Stimulated activated CD4-positive, alpha-beta T cell treated with anti-CD3 and anti-CD28 coated beads, Interleukin-2, amount 100 ng/mL, for 24 hours (primary cell): ENCODE results near the gene MEIS3.

Experiments
- DNase-seq, 2 donors: peaks; one replicate each; pipeline ENCODE4 v3.0.0-alpha.2; 2020

The MEIS3 gene

DNA sequence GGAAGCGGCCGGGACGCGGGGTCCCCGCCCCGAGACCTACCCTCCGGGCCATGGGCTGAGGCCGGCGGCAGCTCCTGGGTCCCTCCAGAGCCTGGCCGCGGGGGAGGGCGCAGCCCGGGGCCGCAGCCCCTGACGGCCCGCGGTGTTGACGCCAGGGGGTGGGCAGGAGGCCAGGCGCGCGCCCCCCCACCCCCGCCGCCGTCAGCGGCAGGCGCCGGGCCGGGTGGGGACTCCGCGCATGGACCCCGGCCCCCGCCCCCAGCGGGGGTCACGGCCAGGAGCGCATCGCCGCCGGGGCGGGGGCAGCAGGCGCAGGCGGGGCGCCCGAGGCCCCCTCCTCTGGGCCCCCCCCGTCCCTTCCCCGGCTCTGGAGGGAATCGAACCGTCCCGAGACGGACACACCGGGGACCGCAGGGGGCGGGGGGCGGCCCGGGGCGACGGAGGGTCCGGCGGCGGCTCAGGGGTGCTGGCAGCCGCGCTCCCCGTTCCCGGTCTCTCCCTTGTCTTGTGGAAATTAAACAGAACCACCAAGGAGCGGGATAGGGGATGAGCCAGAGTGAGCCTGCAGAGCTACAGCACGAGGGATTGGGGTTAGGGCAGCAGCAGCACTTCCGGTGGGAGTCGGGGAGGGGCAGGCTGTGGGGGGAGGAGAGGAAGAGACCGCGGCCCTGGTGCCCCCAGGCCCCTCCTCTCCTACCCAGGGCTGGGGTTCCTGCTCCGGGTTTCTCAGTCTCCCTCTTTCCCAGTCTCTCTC is at the start of gene MEIS3:
TSS of gene MEIS3 (minus strand) at position 498 of the 754 bp plus-strand sequence. CDS start at position 52, 446 bp downstream.
- DNase-seq = no peak

DNA sequence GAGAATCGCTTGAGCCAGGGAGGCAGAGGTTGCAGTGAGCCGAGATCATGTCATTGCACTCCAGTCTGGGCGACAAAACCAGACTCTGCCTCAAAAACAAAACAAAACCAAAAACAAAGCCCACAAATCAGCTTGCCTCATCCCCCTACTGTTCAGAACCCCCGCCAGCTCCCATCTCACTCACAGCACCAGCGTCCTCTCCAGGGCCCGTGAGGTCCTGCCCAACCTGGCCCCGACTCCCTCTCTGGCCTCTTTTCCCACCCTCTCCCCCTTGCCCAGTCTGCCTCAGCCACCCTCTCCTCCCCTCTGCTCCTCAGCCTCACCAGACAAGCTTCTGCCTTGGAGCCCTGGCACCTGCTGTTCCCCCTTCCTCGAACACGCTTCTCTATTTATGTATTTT is 48.6 kb upstream of the MEIS3 start:
- no peak for DNase-seq

DNA sequence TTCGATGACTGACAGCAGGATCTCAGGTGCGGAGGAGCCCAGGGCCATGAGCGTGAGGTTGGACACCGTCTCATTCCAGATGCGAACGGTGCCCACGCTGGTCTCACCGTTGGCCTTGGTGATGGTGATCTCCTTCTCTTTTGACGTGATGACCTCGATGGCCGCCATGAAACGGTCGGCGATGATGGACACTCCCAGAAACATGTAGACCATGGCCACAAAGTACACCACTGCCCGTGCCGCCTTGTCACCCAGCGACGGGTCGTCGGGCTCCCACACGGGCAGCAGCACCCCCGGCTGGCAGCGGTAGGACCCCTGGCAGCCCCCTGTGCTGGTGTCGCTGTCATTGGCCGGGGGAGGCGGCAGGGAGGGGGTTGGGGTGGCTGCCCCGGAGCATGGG is 46.6 kb upstream of the MEIS3 start:
- DNase-seq = no peak

DNA sequence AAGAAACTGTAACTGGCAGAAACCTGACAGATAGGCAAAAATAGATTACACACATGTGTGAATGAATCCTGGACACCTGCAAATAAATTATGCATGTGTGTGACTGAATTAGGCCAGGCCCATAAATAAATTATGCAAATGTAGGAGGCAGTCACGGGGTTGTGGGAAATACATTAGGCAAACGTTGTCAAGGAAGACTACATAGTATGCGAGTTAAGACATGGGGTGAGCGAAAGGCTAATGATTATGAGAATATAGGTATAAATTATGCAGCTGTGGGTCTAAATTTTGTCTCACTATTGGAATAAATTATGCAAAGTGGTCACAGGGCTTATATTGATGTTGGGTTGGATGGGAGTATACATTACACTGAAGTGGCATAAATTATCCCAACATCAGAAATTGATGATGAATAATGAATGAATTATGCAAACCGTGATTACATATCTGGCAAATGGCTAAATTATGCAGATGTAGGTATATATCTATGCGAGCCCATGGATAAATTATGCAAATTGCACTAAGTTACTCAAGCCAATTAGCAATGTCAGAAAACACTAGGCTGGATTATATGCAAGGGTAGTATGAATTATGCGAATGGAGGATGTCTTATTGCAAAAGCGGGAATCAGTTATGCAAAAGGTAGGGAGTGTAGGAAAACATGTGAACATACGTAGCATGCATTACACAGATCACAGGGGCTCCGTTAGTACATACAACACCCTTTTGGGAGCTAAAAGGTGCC is 45.5 kb upstream of the MEIS3 start:
- DNase-seq = no peak

- no peak for DNase-seq
These were observed 42.5 kb upstream of the MEIS3 start for GRCh38 chr19:47461876-47462275.

GRCh38 chr19:47459477-47459876 is 40.1 kb upstream of the MEIS3 start:
- DNase-seq = no peak

GRCh38 chr19:47458672-47459071 is 39.3 kb upstream of the MEIS3 start:
- no peak for DNase-seq

DNA sequence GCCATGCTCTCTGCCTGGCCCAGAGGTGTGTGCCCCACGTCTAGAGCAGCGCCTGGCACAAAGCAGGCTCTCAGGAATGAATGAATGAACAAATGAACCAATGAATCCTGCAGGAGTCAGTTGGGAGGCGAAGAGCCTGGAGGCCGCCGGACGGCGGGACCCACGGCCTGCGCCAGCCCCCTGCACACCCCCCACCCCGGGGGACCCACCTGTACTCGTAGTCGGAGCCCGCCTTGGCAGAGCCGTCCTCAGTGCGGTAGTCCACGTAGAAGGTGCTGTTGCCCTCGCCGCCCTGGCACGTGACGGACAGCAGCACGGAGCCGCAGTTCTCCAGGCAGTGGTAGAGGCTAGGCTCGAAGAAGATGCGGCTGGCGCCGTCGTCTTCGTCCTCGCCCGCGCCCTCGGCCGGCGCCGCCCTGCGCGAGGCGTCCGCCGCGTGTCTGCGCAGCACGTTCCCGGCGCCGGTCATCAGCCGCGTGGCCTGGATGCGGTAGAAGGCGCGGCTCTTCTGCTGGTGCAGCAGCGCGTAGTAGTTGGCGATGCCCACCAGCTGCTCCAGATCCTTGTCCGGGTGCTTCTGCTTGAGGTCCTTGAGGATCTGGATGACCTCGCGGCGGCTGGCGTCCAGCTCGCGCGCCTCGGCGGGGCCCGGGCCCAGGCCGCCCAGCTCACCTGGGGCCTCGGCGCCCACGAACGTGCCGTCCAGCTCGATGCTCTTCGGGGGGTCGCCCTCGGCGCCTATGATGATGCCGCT is 37.6 kb upstream of the MEIS3 start:
- DNase-seq = no peak

DNA sequence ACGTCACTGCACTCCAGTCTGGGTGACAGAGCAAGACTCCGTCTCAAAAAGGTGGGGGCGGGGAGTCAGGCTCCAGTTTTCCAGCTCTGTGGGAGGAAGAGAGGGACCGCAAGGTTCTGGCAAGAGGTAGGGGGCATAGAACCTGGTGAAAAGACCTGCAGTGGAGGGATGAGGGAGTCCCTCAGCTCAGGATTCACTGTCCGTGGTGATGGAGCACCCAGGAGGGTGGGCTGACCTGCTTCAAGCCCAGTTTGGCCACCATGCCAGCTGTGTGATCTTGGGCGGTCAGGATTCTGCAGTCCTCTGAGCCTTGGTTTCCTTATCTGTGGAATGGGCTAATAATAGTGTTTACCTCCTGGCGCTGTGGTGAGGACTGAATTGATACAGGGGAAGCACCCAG is 31.2 kb upstream of the MEIS3 start:
- DNase-seq = no peak

DNA sequence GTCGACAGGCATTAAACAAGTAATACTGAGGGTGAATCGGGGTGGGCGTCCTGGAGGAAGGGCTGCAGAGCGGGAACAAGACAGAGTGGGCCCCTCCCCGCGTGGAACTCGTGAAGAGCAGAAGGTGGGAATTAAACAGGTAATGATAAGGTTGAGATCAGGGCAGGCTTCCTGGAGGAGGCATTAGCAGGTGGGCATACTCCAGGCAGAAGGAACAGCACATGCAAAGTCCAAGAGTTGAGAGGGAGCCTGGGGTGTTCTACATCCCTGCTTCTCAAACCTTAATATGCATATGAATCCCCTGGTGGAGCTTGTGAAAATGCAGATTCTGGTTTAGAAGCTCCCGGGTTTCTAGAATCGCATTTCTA is 29.0 kb upstream of the MEIS3 start:
- DNase-seq = no peak

GRCh38 chr19:47447470-47448359 is 28.4 kb upstream of the MEIS3 start:
- DNase-seq = peak; percentile 61 to 75

DNA sequence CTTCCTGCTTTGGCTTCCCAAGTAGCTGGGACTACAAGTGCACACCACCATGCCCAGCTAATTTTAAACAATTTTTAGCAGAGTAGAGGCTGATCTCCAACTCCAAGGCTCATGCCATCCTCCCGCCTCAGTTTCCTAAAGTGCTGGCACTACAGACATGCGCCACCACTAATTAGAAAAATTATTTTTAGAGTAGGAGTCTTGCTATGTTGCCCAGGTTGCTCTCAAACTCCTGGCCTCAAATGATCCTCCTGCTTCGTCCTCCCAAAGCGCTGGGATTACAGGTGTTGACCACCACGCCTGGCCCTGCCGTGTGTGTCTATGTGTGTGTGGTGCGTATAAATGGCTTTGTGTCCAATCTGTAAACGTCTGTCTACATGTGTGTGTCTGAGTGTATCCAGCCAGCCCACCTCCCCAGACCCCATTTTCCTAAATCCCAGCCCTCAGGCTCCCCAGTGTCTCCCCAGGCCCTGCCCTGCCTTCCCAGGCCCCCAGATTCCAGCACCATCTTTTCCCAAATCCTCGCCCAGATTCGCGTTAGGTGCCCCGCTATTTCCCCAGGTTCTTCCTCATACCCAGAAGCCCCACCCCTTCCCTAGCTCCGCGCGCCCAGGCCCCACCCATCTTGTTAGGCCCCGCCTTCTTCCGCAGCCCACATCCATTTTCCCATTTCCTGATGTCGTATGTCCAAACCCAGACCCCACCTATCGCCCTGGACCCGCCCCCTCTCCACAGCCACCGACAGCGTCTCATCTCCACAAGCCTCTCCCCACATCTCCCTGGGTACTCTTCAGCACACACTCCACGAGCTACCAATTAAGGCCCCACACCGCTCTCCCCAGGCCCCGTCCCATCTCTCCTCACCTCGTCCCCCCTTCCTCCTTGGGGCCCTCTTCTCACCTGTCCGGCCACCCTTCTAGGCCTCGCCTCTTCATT is 27.5 kb upstream of the MEIS3 start:
- DNase-seq = peak in 1 of 2 donors; percentile 55

DNA sequence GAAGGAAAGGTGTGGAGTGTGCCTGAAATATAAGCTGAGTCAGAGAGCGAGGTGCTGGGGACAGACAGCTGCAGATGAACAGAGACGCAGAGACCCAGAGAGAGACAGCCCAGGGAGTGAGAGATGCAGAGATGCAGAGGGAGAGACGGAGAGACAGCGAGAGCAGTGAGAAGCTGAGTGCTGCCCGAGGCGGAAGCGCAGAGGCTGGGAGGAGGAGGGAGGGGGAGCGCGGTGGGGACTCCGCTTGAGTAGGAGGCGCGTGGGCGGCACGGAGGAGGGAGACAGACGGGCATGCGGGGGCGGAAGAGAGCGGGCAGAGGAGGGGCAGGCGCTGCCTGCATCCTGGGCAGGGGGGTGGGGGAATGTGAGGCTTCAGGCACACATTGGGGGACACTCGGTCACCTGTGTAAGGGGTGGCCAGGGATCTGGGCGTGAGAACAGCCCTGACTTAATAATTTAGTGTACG is 26.6 kb upstream of the MEIS3 start:
- DNase-seq = peak; percentile 53 to 61

- DNase-seq = no peak
These were observed 26.2 kb upstream of the MEIS3 start for GRCh38 chr19:47445527-47445926.

DNA sequence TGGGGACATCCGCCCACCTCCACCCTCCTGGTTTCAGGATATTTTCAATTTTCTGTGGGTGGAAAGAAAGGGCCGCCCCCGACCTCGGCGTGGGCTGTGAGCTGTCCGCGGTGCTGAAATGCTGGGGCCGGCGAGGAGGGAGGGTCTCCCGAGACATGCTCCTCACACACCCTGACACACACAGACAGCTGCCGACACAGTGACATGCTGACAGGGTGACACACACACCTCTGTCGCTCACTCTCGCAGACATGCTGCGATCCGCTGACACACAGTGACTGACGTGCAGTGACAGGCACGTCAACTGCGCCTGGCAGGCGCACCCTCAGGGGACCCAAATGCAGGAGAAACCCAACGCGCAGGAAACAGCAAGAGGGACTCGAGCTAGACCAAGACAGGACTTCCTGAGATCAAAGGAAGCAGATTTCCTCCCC is 25.1 kb upstream of the MEIS3 start:
- DNase-seq = peak in 1 of 2 donors; percentile 37

- DNase-seq = no peak
These were observed 24.0 kb upstream of the MEIS3 start for GRCh38 chr19:47443331-47443730.

- DNase-seq = no peak
These were observed 19.5 kb upstream of the MEIS3 start for GRCh38 chr19:47438793-47439220.

DNA sequence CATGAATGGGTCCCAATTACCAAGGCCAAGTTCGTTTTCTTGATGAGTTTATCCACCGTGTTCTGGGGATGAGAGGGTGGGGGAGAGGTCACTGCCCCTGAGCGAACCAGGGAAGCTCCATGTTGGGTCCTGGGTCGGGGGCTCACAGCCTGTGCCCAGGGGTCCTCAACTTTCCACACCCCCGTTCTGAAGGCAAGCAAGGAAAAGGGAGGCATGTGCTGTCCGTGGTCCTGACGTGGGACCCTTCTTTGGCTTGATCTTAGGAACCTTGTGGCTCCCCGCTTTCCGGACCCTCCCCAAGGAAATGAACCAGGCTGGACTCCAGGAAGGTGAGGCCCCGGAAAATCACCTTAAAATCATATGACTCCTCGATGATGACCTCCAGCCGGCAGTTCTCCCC is 18.2 kb upstream of the MEIS3 start:
- DNase-seq = no peak

GRCh38 chr19:47436712-47437401 is 17.5 kb upstream of the MEIS3 start:
- peak; percentile 88 to 89 for DNase-seq

DNA sequence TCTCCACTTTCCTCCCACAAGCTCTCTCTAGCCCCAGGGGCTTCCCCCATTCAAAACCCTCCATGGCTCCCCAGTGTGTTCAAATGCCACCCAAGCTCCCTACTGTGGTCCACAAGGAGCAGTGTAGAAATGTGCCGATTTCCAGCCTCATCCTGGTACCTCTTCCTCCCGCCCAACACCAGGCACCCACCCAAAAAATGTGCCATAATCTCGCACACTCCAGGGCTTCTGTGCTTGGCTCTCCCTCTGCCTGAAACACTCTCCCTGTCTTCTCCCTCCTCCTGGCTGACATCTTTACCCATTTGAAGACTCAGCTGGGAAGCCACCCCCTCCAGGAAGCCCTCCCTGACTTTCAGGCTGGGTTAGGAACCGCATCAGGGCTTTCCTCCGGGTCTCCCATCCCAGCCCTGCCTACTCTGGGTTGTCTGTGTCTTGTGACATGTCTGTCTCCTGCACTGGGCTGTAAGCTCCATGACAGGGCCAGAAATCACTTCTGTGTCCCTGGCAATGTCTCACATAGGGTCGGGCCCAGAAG is 16.6 kb upstream of the MEIS3 start:
- no peak for DNase-seq
